AG08396 (cell line): Measurements from ENCODE around the gene CHAD.
"Not testable (repeated sequence)": the region's sequence is repeated elsewhere in the genome, so short reads cannot be mapped to it uniquely, and the experiment has no call there.

ENCODE experiments used
- DNase-seq: peaks from one replicate; pipeline ENCODE4 v3.0.0; 2012; ENCODE audit warnings: low spot score, mixed read lengths

Gene CHAD

GRCh38 chr17:50426814-50427787, 41.6 kb downstream of the CHAD start:
- peak; percentile 62 for DNase-seq

GRCh38 chr17:50426472-50426782, 42.3 kb downstream of the CHAD start:
- no peak for DNase-seq

GRCh38 chr17:50425682-50426471, 42.8 kb downstream of the CHAD start, which contains the start of gene ACSF2:
TSS of gene ACSF2 (plus strand) at chr17:50426218. CDS start at chr17:50426262, 44 bp downstream.
- peak; percentile 91 for DNase-seq

DNA sequence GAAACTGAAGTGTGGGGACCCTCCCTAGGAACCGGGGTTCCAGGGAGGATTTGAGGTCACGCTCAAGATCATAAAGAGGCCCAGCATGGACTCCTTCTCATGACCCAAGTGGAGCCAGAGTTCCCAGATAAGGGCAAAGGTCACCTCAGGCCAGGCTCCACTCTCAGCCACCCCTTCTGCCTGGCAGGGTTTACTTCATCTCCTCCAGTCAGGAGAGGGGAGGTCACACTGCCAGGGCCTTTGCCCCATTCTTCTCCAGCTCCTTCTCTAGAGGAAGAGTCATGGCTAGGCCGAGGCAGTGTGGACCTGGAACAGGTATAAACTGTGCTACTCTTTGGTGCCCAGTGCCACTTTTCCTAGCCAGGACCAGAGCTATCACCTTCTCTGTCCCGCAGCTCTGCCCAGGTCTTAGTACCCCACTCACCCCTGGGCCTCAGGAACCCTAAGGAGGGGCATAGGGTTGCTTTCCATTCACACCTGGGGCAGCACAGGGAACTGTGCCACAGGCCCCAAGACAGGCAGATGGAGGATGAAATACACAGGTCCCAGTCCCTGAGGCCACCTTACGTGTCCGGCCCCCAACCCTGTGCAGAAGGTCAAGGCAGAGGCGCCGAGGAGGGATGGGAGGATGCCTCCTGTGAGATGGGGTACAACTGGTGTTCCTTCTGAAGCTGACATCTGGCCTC, 43.5 kb downstream of the CHAD start:
- DNase-seq, result no peak

DNA sequence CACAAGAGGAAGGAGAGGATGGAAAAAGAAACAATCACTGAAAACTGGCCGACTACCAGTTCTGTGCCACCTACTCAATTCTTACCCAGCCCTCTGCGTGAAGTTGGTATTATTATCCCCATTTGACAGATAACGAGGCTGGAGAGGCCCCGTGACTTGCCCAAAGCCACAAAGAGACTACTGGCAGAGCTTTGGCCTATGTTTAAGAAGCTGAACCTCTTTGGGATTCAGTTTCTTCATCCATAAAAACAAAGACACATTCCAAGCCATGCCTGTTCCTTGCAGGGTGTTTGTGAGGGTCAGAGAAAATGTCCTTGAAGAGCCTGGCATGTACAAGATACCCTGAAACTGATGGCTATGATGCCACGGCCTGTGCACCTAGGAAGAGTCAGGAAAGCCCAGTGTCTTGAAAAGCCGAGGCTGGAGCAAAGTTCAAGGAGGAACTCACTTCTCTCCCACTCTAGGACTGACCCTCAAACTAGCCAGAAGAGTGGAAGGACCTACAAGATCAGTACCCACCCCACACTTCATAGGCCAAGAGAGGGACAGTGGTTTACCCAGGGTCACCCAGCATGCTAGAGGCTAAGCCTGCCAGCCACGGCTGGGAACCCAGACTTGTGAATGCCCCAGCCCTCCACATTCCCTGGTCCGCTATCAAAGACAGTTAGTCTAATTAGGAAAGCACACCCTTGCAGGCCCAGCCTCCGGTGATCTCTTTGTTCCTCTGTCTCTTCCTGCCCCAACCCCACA, 44.3 kb downstream of the CHAD start:
- DNase-seq, result no peak

- DNase-seq, result peak; percentile 73
Measured at GRCh38 chr17:50423553-50424159, 45.0 kb downstream of the CHAD start.

- no peak for DNase-seq
Measured at GRCh38 chr17:50422738-50423137, 45.9 kb downstream of the CHAD start.

DNA sequence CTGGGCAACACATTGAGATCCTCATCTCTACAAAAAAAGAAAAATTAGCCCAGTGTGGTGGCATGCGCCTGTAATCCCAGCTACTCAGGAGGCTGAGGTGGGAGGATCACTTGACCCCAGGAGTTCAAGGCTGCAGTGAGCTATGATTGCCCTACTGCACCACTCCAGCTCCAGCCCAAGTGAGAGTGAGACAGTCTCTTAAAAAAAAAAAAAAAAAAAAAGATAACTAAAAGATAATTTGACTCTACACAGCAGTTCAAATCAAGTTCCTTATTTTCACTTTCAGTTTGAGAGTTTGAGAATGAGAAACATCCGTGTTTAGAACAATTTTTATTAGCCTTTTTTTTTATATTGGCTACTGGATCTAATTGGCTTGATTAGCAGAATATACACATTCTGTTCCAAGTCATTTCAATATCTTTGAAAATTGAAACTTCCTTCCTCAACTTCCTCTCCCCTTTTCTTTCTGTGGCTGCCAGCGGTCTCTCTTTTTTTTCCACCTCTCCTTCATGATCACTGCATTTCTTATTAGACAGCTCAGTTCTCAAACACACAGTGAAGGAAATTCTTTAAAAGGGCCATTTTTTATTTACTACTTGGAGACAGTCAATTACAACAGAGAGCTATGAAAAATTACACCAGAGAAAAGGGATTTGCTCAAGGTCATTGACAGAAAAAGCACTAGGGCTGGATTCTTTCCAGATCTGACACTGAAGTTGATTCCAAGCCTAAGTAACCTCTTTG, 47.2 kb downstream of the CHAD start:
- no peak for DNase-seq

GRCh38 chr17:50420419-50421112, 48.1 kb downstream of the CHAD start:
- no peak for DNase-seq

- not testable (repeated sequence) for DNase-seq
Measured at GRCh38 chr17:50419577-50419976, 49.1 kb downstream of the CHAD start.

GRCh38 chr17:50414808-50415207, 53.9 kb downstream of the CHAD start:
- no peak for DNase-seq
